ENCODE measurements around the gene ORC3.
"Not testable (repeated sequence)": the region's sequence is repeated elsewhere in the genome, so short reads cannot be mapped to it uniquely, and the experiment has no call there.

Gene ORC3

GRCh38 chr6:87699576-87699975 is 109.6 kb downstream of the ORC3 start:
- FAIRE-seq, result no peak

- no peak for FAIRE-seq
Observed at GRCh38 chr6:87700397-87701343, 110.7 kb downstream of the ORC3 start.

- no peak for FAIRE-seq
Observed at GRCh38 chr6:87701344-87701675, 111.4 kb downstream of the ORC3 start.

- FAIRE-seq, result peak; percentile 10
Observed at GRCh38 chr6:87701676-87702588, 112.0 kb downstream of the ORC3 start, which contains the start of gene AKIRIN2. AKIRIN2 (minus strand) TSS chr6:87702233; CDS start chr6:87701684, 549 bp downstream.

GRCh38 chr6:87702589-87702945 is 112.6 kb downstream of the ORC3 start:
- FAIRE-seq, result no peak

- FAIRE-seq, result not testable (repeated sequence)
Observed at GRCh38 chr6:87703039-87703438, 113.1 kb downstream of the ORC3 start.

GRCh38 chr6:87705070-87705691 is 115.2 kb downstream of the ORC3 start:
- no peak for FAIRE-seq

- FAIRE-seq, result no peak
Observed at GRCh38 chr6:87706187-87706966, 116.4 kb downstream of the ORC3 start.

GRCh38 chr6:87708581-87709427 is 118.9 kb downstream of the ORC3 start:
- not testable (repeated sequence) for FAIRE-seq

- no peak for FAIRE-seq
Observed at GRCh38 chr6:87710090-87710489, 120.2 kb downstream of the ORC3 start.

- FAIRE-seq, result not testable (repeated sequence)
Observed at GRCh38 chr6:87712713-87713112, 122.8 kb downstream of the ORC3 start.

- FAIRE-seq, result no peak
Observed at GRCh38 chr6:87714093-87714842, 124.3 kb downstream of the ORC3 start.
